Stimulated activated CD8-positive, alpha-beta memory T cell treated with anti-CD3 and anti-CD28 coated beads, Interleukin-15, amount 100 ng/mL, for 48 hours (primary cell): ENCODE measurements around the gene ART5.
"Not testable (repeated sequence)": the region's sequence is repeated elsewhere in the genome, so short reads cannot be mapped to it uniquely, and the experiment has no call there.

ENCODE experiments used
- DNase-seq, 2 donors: peaks; one replicate each; pipeline ENCODE4 v3.0.0-alpha.2; 2020; ENCODE audit warnings: low read depth in 2 of 2

The ART5 gene

DNA sequence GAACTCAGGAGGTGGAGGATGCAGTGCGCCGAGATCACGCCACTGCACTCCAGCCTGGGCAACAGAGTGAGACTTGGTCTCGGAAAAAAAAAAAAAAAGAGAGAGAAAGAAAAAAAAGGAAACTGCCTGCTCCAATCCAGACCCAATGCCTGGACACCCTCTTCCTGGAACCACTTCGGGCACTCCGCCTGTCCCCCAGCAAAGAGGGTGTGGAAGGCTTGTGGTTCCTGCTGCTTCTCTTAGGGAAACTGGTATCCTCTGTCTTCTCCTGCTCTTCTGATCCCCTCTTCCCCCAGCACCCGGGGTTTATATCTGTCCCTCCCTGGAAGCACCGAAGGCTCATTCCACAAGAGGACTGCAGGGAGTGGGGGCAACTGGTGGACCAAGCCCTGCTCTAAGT is 16.5 kb upstream of the ART5 start:
- DNase-seq, result no peak

DNA sequence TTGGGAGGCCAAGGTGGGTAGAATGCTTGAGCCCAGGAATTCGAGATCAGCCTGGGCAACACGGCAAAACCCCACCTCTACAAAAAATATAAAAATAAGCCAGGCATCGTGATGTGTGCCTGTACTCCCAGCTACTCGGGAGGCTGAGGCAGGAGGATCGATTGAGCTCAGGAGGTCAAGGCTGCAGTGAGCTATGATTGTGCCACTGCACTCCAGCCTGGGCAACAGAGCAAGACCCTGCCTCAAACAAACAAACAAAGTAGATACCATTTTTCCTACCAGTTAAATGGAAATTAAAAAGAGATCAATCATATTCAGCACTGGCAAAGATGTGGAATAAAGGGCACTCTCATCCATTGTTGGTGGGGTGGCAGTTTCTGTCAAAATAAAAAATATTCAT is 15.5 kb upstream of the ART5 start:
- DNase-seq, result not testable (repeated sequence)

- DNase-seq, result no peak
These were observed 13.8 kb upstream of the ART5 start for GRCh38 chr11:3655547-3655946.

GRCh38 chr11:3652514-3652913 is 10.7 kb upstream of the ART5 start:
- DNase-seq, result not testable (repeated sequence)

- not testable (repeated sequence) for DNase-seq
These were observed 7.6 kb upstream of the ART5 start for GRCh38 chr11:3649374-3649773.

DNA sequence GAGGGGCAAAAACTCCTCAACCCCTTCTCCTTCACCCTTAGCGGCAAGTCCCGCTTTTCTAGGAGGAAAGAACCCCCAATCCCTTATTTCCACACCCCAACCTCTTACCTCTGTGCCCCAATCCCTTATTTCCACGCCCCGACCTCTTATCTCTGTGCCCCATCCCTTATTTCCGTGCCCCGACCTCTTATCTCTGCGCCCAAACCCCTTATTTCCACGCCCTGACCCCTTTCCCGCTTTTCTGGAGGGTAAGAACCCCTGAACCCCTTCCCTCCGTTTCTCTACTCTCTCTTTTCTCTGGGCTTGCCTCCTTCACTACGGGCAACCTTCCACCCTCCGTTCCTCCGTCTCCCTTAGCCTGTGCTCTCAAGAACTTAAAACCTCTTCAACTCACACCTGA is 7.1 kb upstream of the ART5 start:
- DNase-seq, result not testable (repeated sequence)

GRCh38 chr11:3645552-3645951 is 3.8 kb upstream of the ART5 start:
- DNase-seq, result no peak

DNA sequence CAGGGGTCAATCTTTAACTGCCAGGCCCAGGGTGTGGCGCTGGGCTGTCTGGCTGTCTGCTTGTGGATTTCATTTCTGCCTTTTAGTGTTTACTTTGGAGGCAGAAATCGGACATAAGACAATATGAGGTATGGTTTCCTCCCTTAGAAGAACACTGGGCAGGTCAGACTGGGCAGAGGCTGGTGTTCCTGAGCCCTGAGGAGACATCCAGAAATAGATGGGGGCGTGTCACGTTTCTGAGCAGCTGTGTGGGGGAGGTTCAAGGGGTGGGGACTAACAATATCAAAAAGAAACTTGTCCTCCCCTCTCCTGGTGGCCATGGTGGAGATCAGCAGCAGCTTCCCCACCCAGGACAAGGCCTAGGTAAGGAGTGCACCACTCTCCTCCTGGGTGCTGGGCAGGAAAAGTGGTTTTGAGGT is 3.0 kb upstream of the ART5 start, which contains the start of gene ART1:
TSS of gene ART1 (plus strand) at position 312 of the 419 bp plus-strand sequence. CDS start 14,086 bp downstream, outside the sequence.
- no peak for DNase-seq

DNA sequence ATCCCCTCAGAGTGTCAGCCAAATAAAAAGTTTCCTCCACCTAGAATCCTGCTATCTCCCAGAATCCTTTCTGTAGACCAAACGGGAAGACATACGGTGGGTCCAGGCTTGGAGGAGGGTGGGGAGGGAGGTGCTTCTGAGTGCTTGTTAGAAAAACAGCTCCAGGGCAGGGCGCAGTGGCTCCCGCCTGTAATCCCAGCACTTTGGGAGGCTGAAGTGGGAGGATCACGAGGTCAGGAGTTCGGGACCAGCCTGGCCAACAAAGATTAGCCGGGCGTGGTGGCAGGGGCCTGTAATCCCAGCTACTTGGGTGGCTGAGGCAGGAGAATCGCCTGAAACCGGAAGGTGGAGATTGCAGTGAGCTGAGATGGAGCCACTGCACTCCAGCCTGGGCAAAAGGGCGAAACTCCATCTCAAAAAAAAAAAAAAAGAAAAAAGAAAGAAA is 1.3 kb upstream of the ART5 start:
- DNase-seq, result not testable (repeated sequence)

- peak; percentile 25 to 52 for DNase-seq
These were observed 519 bp upstream of the ART5 start for GRCh38 chr11:3642071-3642951.

- DNase-seq, result no peak
These were observed 601 bp downstream of the ART5 start for GRCh38 chr11:3641191-3641590.

DNA sequence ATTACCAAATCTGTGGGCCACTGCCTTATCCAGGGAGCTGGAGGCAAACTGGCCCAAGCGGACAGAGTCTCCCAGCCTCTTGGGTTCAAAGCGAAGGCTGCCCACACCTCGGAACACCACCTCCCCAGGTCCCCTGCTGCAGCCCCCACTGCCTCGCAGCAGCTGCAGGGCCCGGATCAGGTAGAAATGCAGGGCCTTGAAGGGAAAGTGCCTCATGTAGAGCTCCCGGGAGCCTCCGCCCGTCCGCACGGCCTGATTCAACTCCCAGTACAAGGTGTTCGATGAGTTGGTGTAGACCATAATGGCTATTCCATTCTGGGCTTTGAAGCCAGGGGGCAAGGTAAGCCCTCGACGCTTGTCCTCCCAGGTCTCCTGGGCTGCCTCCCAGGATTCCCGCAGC is 2.0 kb downstream of the ART5 start:
- DNase-seq, result no peak

- no peak for DNase-seq
These were observed 3.3 kb downstream of the ART5 start for GRCh38 chr11:3638513-3638912.

DNA sequence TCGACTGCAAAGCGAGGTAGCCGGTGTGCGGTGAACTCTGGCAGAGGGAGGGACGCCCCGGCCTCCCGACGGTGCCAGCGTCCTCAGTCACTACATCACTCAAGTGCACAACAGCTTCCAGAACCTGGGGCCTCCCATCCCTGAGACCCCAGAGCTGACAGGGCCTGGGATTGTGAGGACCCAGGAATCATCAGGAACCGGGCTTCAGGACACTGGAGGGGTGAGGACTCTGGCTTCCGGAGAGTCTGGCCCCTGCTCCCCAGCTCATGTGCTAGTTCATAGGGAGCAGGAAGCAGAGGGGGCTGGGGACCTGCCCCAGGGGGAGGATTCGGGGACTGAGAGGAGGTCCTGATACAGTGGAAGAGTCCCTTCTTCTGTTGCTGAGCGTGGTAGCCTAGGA is 4.6 kb downstream of the ART5 start:
- no peak for DNase-seq

- no peak for DNase-seq
These were observed 6.0 kb downstream of the ART5 start for GRCh38 chr11:3635641-3636375.

DNA sequence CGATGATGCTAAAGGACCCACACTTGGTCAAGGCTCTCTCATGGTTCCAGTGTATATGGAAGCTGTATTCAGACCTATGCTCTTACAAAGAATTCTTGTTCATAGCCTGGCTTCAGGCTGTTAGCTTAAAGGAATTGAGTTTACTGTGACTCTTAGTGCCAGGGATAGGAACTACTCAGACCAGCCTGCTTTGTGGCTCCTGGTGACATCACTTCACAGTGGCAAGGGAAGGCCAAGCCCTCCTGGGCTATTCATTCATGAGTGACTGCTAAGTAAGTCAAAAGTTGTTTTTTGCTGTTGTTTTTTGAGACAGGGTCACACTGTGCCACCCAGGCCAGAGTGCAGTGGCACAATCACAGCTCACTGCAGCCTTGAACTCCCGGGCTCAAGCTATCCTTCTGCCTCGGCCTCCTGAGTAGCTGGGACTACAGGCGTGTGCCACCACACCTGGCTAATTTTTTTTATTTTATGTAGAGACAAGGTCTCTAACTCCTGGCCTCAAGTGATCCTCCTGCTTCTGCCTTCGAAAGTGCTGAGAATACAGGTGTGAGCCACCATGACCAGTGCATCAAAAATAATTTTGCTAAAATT is 9.6 kb downstream of the ART5 start:
- DNase-seq, result no peak

DNA sequence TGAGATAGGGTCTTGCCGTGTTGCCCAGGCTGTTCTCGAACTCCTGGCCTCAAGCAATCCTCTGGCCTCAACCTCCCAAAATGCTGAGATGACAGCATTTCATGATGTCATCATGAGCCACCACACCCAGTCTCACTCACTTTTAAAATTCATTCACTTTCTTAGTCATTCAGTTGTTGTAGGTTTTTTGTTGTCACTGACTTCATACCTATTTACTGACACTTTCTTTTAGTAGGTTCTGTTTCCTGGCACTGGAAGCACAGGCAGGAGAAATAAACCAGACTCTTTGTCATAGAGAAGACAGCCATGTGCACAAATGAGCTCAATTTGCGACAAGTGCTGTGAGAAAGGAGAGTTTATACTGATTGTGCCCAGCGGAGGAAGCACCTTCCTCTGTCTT is 10.5 kb downstream of the ART5 start:
- no peak for DNase-seq

GRCh38 chr11:3627291-3627690 is 14.5 kb downstream of the ART5 start:
- DNase-seq, result no peak

DNA sequence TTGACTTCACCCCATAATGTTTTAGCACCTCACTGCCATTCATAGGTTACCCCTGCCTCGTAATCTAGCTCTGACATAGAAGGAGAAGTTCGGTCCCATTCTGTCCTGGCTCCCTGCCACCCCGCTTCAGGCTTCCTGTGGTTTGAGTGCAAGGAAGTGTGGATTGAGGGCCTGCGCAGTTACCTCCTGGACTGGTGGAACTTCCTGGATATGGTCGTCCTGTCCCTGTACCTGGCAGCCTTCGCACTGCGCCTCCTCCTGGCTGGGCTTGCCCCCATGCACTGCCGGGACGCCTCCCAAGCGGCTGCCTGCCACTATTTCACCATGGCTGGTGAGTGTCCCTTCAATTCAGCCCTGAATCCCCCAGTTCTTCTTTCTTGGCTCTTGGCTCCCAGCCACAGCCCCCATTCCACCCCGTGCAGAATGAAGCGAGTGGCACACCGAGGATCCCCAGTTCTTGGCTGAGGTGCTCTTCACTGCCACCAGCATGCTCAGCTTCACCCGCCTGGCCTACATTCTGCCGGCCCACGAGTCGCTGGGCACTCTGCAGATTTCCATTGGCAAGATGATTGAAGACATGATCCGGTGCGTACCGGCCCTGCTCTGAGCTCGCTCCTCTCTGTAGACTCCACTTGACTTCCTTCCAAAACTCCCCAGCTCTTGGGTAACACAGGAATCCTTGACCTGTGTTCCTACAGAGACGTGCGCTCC is 15.4 kb downstream of the ART5 start:
- no peak for DNase-seq

DNA sequence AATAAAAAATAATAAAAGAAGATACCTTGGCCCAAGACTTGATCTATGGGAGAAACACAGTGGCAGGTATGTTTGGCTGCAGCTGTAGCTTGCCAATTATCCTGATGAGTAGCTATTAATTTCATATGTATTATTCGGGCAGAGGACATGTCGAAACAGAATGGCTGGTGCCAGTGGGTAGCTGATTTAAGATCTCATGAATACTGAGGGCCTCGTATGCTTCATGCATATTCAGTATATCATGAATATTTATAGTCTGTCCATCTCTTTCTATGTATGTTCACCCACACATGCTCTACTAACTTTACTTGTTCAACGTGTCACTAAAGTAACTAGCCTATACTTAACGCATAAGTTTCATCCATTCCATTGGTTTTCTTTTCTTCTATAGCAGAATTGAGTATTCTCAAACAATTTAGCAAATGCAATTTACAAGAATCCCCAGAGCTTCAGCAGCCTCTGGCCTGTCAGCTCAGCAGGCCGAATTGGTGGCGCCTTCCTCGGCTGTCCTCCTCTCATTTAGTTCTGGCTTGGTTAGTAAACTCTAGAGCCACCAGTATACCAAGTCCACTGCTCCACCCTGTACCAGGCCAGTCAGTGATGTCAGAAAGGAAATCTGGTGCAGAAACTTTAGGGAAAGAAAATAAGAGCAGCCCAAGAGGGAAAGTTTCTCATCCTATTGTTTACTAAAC is 17.9 kb downstream of the ART5 start:
- no peak for DNase-seq

GRCh38 chr11:3623121-3623520 is 18.7 kb downstream of the ART5 start:
- no peak for DNase-seq
